ENCODE data around the gene COMMD2. TPM values are rescaled to one million over a fixed set of nuclear protein-coding genes. Genes with fewer than 3 reads are reported as not detected.

The COMMD2 gene
- total RNA-seq, 1 experiment from 2014 or later = 64.9 TPM

DNA sequence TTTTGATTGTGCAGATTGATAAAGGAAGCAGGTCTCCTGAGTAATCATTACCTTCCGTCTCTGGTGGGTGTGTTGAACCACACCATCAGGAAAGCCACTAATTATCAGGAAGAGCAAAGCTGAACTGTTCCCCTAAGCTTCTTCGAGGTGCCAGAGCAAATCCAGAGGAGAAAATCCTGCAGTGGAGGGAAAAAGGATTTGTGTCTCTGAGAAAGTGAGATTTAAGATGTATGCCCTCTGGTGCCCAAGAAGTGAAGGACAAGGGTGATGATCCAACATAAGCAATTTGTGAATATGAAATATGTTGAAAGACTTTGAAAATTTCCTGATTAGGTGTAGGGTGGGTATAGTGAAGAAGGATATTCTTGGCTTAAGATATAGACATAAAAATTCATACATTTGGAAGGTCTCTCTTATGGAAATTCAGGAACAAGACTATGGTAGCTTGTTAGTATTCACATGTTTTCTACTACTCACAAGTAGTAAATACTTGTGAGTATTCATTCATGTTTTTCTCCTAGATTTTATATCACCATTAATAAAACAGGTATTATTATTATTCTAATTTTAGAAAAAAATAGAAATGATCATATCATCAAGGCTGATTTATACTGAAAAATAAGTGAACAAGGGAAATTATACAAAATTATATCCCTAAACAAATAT lies 34.8 kb downstream of the COMMD2 start:
- H3T11ph ChIP-seq (ENCODE audit: low read length) = no peak overlapping the region
- no peak overlapping the region for H2BK5ac ChIP-seq (ENCODE audit: insufficient read length, low read length)
- no peak overlapping the region for H2BK15ac ChIP-seq (ENCODE audit: low read depth, low read length)
- Mint-ChIP-seq H3K4me3 (no peak overlapping the region), H3K27ac (no peak overlapping the region; a peak in 1 of 7 replicates), H3K36me3 (ENCODE audit: insufficient read depth in 1 of 3, low read depth in 3 of 3) (peaks cover 3 to 17% (median 14%) of the 10 kb centered on the region in 3 experiments; a peak in 5 of 7 replicates), H3K9me3 (peaks cover 23 to 30% of the 10 kb centered on the region in 2 experiments), H3K4me1 (peaks cover 4% of the 10 kb centered on the region in 2 experiments), H3K27me3 (ENCODE audit: low read depth) (no peaks in the 10 kb centered on the region)
- no peak overlapping the region for H2BK120ac ChIP-seq (ENCODE audit: low read depth, low read length, poor library complexity, severe bottlenecking)
- H3K56ac ChIP-seq (ENCODE audit: insufficient read length, low read depth, low read length) = no peak overlapping the region
- H4K20me1 ChIP-seq (ENCODE audit: control insufficient read depth, insufficient read depth, insufficient read length) = no peaks in the 10 kb centered on the region
- H3K4ac ChIP-seq (ENCODE audit: low read depth, low read length) = no peak overlapping the region
- no peak overlapping the region for H3K27ac ChIP-seq (ENCODE audit: insufficient read length, low read depth, low read length)
- DNase-seq = peak; percentile 42
- H3K14ac ChIP-seq (ENCODE audit: insufficient read depth, low read length) = no peak overlapping the region
- no peaks in the 10 kb centered on the region for H3K9me3 ChIP-seq (ENCODE audit: control insufficient read depth, low read depth, low read length)
- no peaks in the 10 kb centered on the region for H3K79me2 ChIP-seq (ENCODE audit: insufficient read depth, low read length)
- H3K79me1 ChIP-seq (ENCODE audit: insufficient read depth, low read depth, low read length, poor library complexity, severe bottlenecking) = no peaks in the 10 kb centered on the region
- H3K23me2 ChIP-seq (ENCODE audit: insufficient read length, low read depth, low read length, poor library complexity, severe bottlenecking) = no peaks in the 10 kb centered on the region
- no peak overlapping the region for H3K18ac ChIP-seq (ENCODE audit: insufficient read length, low read depth, low read length)
- no peak overlapping the region for H2BK12ac ChIP-seq (ENCODE audit: insufficient read length, low read depth, low read length)
- TF ChIP-seq, protein P1, sequence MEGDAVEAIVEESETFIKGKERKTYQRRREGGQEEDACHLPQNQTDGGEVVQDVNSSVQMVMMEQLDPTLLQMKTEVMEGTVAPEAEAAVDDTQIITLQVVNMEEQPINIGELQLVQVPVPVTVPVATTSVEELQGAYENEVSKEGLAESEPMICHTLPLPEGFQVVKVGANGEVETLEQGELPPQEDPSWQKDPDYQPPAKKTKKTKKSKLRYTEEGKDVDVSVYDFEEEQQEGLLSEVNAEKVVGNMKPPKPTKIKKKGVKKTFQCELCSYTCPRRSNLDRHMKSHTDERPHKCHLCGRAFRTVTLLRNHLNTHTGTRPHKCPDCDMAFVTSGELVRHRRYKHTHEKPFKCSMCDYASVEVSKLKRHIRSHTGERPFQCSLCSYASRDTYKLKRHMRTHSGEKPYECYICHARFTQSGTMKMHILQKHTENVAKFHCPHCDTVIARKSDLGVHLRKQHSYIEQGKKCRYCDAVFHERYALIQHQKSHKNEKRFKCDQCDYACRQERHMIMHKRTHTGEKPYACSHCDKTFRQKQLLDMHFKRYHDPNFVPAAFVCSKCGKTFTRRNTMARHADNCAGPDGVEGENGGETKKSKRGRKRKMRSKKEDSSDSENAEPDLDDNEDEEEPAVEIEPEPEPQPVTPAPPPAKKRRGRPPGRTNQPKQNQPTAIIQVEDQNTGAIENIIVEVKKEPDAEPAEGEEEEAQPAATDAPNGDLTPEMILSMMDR (conservative IDR thresholded peaks at IDR 0.05) = peak; percentile 86
- no peak overlapping the region for H4K8ac ChIP-seq (replicated peaks; ENCODE audit: insufficient read length, low read depth, low read length)
- H4K91ac ChIP-seq (ENCODE audit: insufficient read length, low read depth, low read length) = no peak overlapping the region
- WGBS (ENCODE audit: extremely low coverage, insufficient read length, low lambda C conversion rate) = no CpG with 5 or more reads among the region's 2 CpGs
- no peaks in the 10 kb centered on the region for H3K4me1 ChIP-seq (ENCODE audit: insufficient read depth, low read length)
- no peaks in the 10 kb centered on the region for H3K27me3 ChIP-seq (ENCODE audit: insufficient read depth, low read length)
- no peak overlapping the region for H2AK5ac ChIP-seq (ENCODE audit: insufficient read length, low read length)
- no peak overlapping the region for H3K9ac ChIP-seq (ENCODE audit: extremely low read depth, insufficient read length, low read length)
- H3K23ac ChIP-seq (ENCODE audit: insufficient read length, low read depth, low read length) = no peak overlapping the region
- no peak overlapping the region for H2BK20ac ChIP-seq (ENCODE audit: low read depth, low read length, poor library complexity, severe bottlenecking)
- no peak overlapping the region for H4K5ac ChIP-seq (ENCODE audit: insufficient read length, low read depth, low read length)
- no peak overlapping the region for H3K4me2 ChIP-seq (ENCODE audit: insufficient read depth, insufficient read length, low read length)
- no peak overlapping the region for H2AFZ ChIP-seq (ENCODE audit: low read length)
